ENCODE measurements around the gene ZNF45.

DNA sequence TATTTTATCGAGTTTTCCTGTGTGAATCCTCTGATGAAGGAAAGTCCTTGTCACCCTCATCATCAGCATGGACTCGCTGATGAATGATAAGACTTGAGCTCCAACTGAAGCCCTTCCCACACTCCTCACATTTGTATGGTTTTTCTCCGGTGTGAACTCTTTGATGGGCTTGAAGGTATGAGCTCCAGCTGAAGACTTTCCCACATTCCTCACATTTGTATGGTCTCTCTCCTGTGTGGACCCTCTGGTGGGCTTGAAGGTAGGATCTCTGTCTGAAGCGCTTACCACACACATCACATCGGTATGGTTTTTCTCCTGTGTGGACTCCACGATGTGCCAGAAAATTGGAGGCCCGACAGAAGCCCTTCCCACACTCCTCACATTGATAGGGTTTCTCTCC is 21.7 kb downstream of the ZNF45 start:
- TF ChIP-seq CTCF (conservative IDR thresholded peaks at IDR 0.05; ENCODE audit: low read length) (no peak), EZH2phosphoT487 (IDR thresholded peaks at IDR 0.05; ENCODE audit: borderline replicate concordance) (no peak)
